Skin epidermis (tissue), 12 donors: ENCODE measurements around the gene TOLLIP.

Source experiments
- H3K27ac ChIP-seq, 21 experiments: fragments of 200-600 bp; sonication (generic) in 11 of 21; one replicate each; pipeline ENCODE4 v1.5.0; 2020; ENCODE audit warnings: mild to moderate bottlenecking in 3 of 21, inconsistent platforms in 2 of 21, moderate library complexity in 2 of 21
- H3K4me3 ChIP-seq, 7 experiments: fragments of 200-600 bp; sonication (generic) in 2 of 7; one replicate each; pipeline ENCODE4 v1.5.0; 2020; ENCODE audit warnings: inconsistent platforms in 2 of 7, mild to moderate bottlenecking in 2 of 7, moderate library complexity in 1 of 7

TOLLIP gene

GRCh38 chr11:1239596-1240205 lies 69.7 kb downstream of the TOLLIP start:
- H3K4me3 ChIP-seq = no peak overlapping the region
- H3K27ac ChIP-seq = no peak overlapping the region

DNA sequence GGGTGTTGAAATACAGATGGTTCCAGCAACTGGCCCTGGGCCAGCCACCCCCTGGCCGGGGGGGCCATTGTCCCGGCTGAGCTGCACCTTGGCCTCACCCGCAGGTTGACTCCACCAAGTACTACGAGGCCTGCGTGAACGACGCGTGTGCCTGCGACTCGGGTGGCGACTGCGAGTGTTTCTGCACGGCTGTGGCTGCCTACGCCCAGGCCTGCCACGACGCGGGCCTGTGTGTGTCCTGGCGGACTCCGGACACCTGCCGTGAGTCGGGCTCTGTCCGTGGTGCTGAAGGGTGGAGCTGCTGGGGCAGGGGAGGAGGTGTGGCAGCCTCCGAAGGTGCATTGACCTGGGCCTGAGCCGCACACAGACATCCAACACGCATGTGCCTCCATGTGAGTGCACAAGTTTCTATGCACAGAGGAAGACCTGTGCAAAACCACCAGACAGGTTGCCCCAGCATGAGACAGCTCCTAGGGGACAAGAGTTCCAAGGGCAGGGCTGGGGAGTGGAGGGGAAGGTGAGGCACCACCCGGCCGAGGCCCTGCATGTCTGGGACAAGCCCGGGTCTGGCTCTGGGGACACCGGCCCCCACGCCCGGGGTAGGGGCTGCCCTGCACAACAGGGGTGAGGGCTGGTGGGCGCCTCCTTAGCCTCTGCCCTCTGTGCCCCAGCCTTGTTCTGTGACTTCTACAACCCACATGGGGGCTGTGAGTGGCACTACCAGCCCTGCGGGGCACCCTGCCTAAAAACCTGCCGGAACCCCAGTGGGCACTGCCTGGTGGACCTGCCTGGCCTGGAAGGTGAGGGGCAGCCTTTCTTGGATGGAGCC lies 70.5 kb downstream of the TOLLIP start:
- Histone ChIP-seq H3K27ac (no peak overlapping the region), H3K4me3 (no peak overlapping the region)

DNA sequence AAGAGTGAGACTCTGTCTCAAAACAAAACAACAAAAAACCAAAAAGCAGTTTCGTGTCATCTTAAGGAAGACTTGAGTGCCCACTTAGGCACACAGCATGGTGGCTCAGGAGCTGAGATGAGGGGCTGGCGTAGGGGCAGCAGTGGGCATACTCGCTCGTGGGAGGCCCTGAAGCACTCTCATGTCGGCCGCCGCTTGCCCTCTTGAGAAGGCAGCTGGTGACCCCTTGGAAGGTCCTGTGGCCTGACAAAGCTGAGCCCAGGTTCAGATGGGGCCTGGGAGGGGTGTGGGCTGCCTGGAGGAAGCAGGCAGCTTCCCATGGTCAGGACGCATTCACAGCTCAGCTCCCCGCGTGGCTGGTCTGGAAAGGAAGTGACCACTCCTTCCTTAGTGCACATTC lies 71.6 kb downstream of the TOLLIP start:
- H3K27ac ChIP-seq = no peak overlapping the region
- H3K4me3 ChIP-seq = no peak overlapping the region

- no peak overlapping the region for H3K27ac ChIP-seq
- no peak overlapping the region for H3K4me3 ChIP-seq
Measured at GRCh38 chr11:1237128-1237580, 72.3 kb downstream of the TOLLIP start.

GRCh38 chr11:1236316-1237127 lies 72.9 kb downstream of the TOLLIP start:
- Histone ChIP-seq H3K4me3 (no peak overlapping the region), H3K27ac (no peak overlapping the region)

GRCh38 chr11:1235901-1236315 lies 73.5 kb downstream of the TOLLIP start:
- H3K4me3 ChIP-seq = no peak overlapping the region
- no peak overlapping the region for H3K27ac ChIP-seq

DNA sequence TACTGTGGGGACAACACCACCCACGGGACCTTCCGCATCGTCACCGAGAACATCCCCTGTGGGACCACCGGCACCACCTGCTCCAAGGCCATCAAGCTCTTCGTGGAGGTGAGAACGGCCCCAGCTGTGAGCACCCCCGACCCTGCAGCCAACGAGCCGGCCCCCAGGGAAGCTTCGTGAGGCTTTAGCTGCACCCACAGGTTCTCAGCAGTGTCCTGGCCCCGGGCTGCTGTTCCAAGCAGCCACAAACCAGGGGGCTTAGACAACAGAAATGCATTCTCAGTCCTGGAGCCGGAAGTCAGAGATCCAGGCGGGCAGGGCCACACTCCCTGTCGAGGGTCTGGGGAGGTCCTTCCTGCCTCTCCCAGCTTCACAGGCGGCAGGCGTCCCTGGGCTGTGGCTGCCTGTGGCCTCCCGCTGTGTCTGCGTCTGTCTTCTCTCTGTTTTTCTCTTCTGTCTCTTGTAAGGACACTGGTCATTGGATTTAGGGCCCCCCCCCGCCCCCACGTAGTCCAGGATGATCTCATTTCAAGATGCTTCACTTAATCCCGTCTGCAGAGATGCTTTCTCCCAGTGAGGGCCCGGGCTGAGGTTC lies 74.0 kb downstream of the TOLLIP start:
- no peak overlapping the region for H3K27ac ChIP-seq
- H3K4me3 ChIP-seq = no peak overlapping the region

DNA sequence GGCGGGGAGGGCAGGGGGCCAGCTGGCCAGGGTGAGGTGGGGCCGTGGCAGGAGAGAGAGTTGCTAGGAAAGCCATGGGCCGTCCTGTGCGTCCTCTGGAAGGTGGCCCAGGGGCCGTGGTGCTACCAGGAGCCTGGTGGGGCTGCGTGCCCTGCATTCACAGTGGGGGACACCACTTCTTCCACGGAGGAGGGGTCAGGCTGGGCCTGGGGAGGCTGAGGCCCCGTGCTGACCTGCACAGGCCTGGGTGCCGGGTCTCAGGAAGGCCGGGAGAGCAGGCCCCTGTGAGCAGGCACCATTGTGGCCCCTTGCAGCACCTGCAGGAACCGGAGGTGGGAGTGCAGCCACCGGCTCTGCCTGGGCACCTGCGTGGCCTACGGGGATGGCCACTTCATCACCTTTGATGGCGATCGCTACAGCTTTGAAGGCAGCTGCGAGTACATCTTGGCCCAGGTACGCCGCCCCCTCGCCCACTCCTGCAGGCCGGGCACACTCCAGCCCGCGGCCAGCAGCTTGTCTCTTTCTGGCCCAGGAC lies 74.6 kb downstream of the TOLLIP start:
- H3K4me3 ChIP-seq = no peak overlapping the region
- no peak overlapping the region for H3K27ac ChIP-seq

GRCh38 chr11:1234054-1234720 lies 75.2 kb downstream of the TOLLIP start:
- no peak overlapping the region for H3K27ac ChIP-seq
- no peak overlapping the region for H3K4me3 ChIP-seq

DNA sequence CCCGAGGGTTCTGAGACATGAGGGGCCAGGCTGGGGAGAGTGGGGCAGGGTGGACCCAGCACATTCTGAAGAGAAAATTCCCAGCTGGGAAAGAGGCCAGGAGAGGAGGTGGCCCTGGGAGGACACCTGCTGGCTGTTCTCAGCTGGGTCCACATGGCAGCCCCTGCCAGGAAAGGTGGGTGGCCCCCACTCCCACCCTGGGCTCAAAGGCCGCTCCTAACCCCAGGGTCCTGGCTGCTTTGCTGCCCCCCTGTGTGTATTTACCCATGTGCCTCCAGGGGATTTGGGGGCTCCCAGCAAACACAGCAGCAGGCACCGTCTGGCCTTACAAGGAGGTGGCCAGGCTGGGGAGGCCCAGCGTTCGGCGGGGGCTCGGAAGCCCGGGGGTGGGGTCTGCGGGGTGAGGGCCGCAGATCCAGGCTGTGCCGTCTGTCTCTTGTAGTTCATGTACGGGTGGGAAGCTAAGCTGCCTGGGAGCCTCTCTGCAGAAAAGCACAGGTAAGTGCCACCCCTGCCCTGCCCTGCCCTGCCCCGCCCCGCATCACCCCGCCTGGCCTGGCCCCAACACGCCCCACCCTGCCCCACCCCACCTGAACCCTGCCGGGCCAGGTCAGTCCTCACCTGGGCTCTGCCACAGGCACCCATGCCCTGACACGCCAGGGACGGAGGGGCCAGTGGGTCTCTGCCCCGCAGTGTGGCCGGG lies 75.9 kb downstream of the TOLLIP start:
- H3K27ac ChIP-seq = no peak overlapping the region
- H3K4me3 ChIP-seq = no peak overlapping the region

GRCh38 chr11:1232883-1233321 lies 76.5 kb downstream of the TOLLIP start:
- Histone ChIP-seq H3K27ac (no peak overlapping the region), H3K4me3 (no peak overlapping the region)

GRCh38 chr11:1232021-1232882 lies 77.2 kb downstream of the TOLLIP start:
- Histone ChIP-seq H3K4me3 (no peak overlapping the region), H3K27ac (no peak overlapping the region)

DNA sequence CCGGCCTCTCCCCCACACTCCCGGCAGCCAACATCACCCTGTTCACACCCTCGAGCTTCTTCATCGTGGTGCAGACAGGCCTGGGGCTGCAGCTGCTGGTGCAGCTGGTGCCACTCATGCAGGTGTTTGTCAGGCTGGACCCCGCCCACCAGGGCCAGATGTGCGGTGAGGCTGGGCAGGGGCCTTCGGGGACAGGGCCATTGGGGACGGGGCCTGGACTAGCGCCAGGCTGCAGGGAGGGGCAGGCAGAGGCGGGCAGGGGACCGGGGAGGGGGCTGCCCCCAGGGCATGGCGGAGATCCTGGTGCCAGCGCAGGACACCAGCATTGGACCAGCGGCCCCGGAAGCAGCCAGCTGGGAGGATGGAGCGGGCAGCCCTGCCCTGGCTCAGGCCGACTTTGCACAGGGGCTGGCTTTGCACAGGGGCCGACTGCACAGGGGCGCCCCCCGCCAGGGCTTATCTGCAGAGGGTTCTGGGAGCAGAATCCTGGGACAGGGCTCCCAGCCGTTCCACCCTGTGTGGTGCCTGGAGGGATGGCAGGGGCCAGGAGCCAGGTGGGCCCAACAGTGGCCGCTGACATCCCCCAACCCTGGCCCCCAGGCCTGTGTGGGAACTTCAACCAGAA lies 77.9 kb downstream of the TOLLIP start:
- no peak overlapping the region for H3K27ac ChIP-seq
- no peak overlapping the region for H3K4me3 ChIP-seq

- Histone ChIP-seq H3K27ac (no peak overlapping the region), H3K4me3 (no peak overlapping the region)
Measured at GRCh38 chr11:1230456-1231395, 78.7 kb downstream of the TOLLIP start.

GRCh38 chr11:1230121-1230455 lies 79.3 kb downstream of the TOLLIP start:
- H3K27ac ChIP-seq = no peak overlapping the region
- H3K4me3 ChIP-seq = no peak overlapping the region

- Histone ChIP-seq H3K27ac (no peak overlapping the region), H3K4me3 (no peak overlapping the region)
Measured at GRCh38 chr11:1229471-1230120, 79.8 kb downstream of the TOLLIP start.
